ENCODE data around the gene CTAGE8. TPM values are rescaled to one million over a fixed set of nuclear protein-coding genes. Genes with fewer than 3 reads are reported as not detected.
A peak's percentile ranks its signal among the peaks of the same experiment; 100 is the strongest.
"Not testable (repeated sequence)": the region's sequence is repeated elsewhere in the genome, so short reads cannot be mapped to it uniquely, and the experiment has no call there.

Gene CTAGE8, protein sequence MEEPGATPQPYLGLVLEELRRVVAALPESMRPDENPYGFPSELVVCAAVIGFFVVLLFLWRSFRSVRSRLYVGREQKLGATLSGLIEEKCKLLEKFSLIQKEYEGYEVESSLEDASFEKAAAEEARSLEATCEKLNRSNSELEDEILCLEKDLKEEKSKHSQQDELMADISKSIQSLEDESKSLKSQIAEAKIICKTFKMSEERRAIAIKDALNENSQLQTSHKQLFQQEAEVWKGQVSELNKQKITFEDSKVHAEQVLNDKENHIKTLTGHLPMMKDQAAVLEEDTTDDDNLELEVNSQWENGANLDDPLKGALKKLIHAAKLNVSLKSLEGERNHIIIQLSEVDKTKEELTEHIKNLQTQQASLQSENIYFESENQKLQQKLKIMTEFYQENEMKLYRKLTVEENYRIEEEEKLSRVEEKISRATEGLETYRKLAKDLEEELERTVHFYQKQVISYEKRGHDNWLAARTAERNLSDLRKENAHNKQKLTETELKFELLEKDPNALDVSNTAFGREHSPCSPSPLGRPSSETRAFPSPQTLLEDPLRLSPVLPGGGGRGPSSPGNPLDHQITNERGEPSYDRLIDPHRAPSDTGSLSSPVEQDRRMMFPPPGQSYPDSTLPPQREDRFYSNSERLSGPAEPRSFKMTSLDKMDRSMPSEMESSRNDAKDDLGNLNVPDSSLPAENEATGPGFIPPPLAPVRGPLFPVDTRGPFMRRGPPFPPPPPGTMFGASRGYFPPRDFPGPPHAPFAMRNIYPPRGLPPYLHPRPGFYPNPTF
- total RNA-seq = 1 to 10 TPM; 2.5 to 6.4 TPM

GRCh38 chr7:144269188-144269587, at the start of gene CTAGE8:
CTAGE8 (minus strand) TSS chr7:144269288; CDS start chr7:144269250, 38 bp downstream.
- H3K9ac ChIP-seq (ENCODE audit: low read depth in 2 of 2, low read length in 2 of 2); H3K9me3 ChIP-seq; H3K27ac ChIP-seq; H3K4me3 ChIP-seq; H3K27me3 ChIP-seq; H3K4me1 ChIP-seq; H3K36me3 ChIP-seq; DNase-seq; intact Hi-C loops (cut with DNase I): not testable (repeated sequence)

- H3K9me3 ChIP-seq; DNase-seq; H3K9ac ChIP-seq (ENCODE audit: low read depth in 2 of 2, low read length in 2 of 2); intact Hi-C loops (cut with DNase I); H3K27ac ChIP-seq; H3K27me3 ChIP-seq; H3K4me1 ChIP-seq; H3K36me3 ChIP-seq; H3K4me3 ChIP-seq: not testable (repeated sequence)
Measured at GRCh38 chr7:144317537-144317936, 48.4 kb upstream of the CTAGE8 start.

DNA sequence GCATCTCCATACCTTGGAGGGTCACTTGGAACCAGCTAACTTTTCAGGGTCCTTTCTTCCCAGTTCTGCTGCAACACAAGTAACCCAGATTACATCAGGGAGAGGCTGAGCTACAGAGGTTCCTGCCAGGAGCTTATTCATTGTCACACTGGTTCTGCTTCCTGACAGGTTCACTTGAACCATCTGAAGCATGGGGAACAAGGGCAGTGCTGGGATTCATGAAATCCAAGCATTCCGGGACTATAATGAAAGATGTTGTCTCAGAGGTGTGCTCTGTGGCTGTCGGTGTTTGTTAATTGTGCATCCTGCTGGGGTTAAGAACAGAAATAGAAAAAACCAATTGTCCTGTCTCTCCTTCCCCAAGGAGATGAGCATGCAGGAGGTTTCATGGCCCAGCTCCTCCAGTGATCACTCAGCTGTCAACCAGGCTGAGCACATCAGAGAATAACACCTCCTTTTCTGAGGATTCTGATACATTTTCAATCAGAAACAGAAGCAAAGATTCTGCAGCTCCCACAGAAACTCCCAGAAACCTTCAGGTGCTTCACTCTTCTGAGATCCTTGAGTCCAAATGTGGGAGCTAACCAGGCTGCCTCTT, 42.9 kb upstream of the CTAGE8 start, which contains the start of gene OR2A1:
Gene OR2A1, plus strand, starts transcription at position 548 of the 598 bp plus-strand sequence. CDS start 5,706 bp downstream, outside the sequence.
- H3K27me3 ChIP-seq; DNase-seq; H3K9me3 ChIP-seq; H3K36me3 ChIP-seq; H3K4me1 ChIP-seq; H3K4me3 ChIP-seq; H3K9ac ChIP-seq (ENCODE audit: low read depth in 2 of 2, low read length in 2 of 2); intact Hi-C loops (cut with DNase I); H3K27ac ChIP-seq: not testable (repeated sequence)

DNA sequence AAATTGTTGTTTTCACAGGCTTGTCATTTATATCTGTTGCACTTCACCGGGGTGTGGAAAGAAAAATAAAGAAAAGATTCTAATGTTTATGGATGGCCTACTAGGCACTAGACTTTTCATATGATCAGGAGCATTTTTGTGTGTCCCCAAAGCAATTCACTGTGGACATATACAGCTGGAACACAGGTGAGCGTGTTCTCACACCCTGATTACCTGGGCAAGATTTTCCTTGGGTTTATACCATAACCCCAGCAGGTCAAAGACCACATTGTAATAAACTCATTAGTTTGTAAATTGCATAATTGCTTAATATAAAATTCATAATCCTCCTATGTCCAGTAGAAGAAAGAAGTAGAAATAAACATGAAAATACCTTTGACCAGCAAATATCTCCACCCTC, 42.1 kb upstream of the CTAGE8 start:
- H3K36me3 ChIP-seq; H3K9me3 ChIP-seq; DNase-seq; intact Hi-C loops (cut with DNase I); H3K4me3 ChIP-seq; H3K27me3 ChIP-seq; H3K27ac ChIP-seq; H3K4me1 ChIP-seq; H3K9ac ChIP-seq (ENCODE audit: low read depth in 2 of 2, low read length in 2 of 2): not testable (repeated sequence)

DNA sequence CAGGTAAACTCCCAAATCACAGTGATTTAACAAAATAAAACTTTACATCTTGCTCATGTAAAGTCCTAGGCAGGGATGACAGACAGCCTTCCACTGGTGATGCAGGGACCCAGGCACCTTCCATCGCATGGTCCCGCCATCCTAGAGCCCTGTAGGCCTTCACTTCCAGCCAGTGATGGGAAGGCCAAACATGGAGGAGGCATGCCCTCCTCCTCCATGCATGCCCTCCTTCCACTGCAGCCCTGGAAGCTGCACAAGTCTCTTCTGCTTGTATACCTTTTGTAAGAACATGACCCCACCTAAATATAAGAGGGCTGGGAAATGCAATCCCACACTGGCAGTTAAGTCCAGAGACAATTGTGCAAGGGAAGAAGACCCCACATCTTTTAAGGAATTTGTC, 40.6 kb upstream of the CTAGE8 start:
- H3K36me3 ChIP-seq; intact Hi-C loops (cut with DNase I); DNase-seq: not testable (repeated sequence)

GRCh38 chr7:144305156-144305555, 36.1 kb upstream of the CTAGE8 start:
- H3K9me3 ChIP-seq; H3K36me3 ChIP-seq; H3K4me3 ChIP-seq; H3K27me3 ChIP-seq; DNase-seq; H3K27ac ChIP-seq; H3K9ac ChIP-seq (ENCODE audit: low read depth in 2 of 2, low read length in 2 of 2); H3K4me1 ChIP-seq; intact Hi-C loops (cut with DNase I): not testable (repeated sequence)

More for the DNA sequence above, 40.6 kb upstream of the CTAGE8 start:
- H3K9ac ChIP-seq (ENCODE audit: low read depth in 2 of 2, low read length in 2 of 2); H3K27ac ChIP-seq; H3K4me1 ChIP-seq; H3K27me3 ChIP-seq; H3K4me3 ChIP-seq; H3K9me3 ChIP-seq: not testable (repeated sequence)

GRCh38 chr7:144303607-144304006, 34.5 kb upstream of the CTAGE8 start:
- H3K4me1 ChIP-seq; intact Hi-C loops (cut with DNase I); H3K27me3 ChIP-seq; H3K9me3 ChIP-seq; H3K9ac ChIP-seq (ENCODE audit: low read depth in 2 of 2, low read length in 2 of 2); H3K36me3 ChIP-seq; H3K27ac ChIP-seq; DNase-seq; H3K4me3 ChIP-seq: not testable (repeated sequence)

DNA sequence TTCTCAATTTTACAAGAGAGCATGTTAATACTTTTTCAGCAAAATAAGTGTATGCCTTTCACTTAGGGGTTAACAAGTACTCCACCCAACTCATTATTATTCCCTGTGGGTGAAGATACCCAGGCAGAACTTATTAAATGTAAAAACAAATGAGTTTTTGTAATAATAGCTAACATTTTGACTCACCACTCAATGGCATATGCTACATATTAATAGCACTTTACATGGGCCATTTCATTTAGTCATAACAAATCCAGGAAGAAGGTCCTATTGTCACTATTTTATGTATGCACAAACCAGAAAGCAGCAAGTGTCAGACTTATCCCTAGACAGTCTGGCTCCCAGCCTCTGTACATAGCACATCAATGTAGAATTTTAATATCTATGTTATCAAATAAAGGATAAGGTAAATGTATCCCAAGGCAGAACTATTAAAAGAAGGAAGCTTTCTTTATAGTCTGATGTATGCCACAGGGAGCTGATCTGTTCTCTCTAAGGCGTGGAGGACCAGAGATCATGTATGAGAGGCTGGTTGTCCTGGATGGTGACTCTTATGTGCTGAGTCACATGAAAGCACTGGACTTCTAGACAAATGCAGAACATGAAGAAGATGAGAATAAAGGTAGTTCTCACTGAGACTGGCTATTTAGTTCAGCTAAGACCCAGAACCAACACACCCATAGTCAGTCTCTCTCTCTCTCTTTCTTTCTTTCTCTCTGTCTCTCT, 33.7 kb upstream of the CTAGE8 start:
- H3K4me1 ChIP-seq; H3K27ac ChIP-seq; H3K9ac ChIP-seq (ENCODE audit: low read depth in 2 of 2, low read length in 2 of 2); H3K27me3 ChIP-seq; H3K9me3 ChIP-seq; H3K4me3 ChIP-seq; DNase-seq; intact Hi-C loops (cut with DNase I); H3K36me3 ChIP-seq: not testable (repeated sequence)

DNA sequence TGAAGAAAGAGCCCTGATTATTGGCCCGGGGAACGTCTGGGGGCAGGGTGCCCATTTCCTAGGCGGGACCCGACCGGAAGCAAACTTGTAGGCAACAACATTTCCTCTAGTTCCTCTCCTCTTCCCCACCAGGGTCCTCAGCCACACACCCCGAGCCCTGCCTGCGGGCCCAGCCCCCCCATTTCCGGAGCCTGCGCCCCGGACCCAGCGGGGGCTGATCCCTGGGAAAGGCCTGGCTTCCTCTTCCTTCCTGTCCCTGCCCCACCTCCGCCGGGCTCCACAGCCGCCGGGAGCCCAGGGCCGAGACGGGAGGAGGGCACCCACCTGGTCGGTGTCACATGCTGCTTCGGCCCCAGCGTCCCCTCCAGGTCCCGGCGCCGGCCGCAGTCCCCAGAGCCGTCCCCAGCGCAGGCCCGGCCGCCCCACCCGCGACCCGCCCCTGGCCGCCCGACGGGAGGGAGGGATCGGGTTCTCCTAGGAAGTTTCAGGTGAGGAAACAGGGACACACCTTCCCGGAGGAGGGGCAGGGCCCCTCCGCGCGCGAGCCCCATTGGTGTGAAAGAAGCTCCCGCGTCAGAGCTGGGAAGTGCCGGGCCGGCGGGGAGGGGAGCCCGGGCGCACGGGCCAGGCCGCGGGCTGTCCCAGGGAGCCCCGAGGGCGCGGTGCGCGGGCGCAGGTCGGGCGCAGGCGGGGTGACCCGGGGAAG, 24.9 kb upstream of the CTAGE8 start:
- H3K27me3 ChIP-seq; H3K27ac ChIP-seq; H3K9me3 ChIP-seq; intact Hi-C loops (cut with DNase I); H3K4me1 ChIP-seq; H3K9ac ChIP-seq (ENCODE audit: low read depth in 2 of 2, low read length in 2 of 2); H3K36me3 ChIP-seq; H3K4me3 ChIP-seq: not testable (repeated sequence)
- DNase-seq = peak; percentile 52

- H3K4me1 ChIP-seq; H3K36me3 ChIP-seq; H3K4me3 ChIP-seq; H3K9ac ChIP-seq (ENCODE audit: low read depth in 2 of 2, low read length in 2 of 2); DNase-seq; intact Hi-C loops (cut with DNase I); H3K27me3 ChIP-seq; H3K9me3 ChIP-seq; H3K27ac ChIP-seq: not testable (repeated sequence)
Measured at GRCh38 chr7:144292384-144293161, 23.5 kb upstream of the CTAGE8 start.

GRCh38 chr7:144291607-144292006, 22.5 kb upstream of the CTAGE8 start:
- H3K27ac ChIP-seq; H3K27me3 ChIP-seq; DNase-seq; H3K9me3 ChIP-seq; H3K9ac ChIP-seq (ENCODE audit: low read depth in 2 of 2, low read length in 2 of 2); H3K36me3 ChIP-seq; intact Hi-C loops (cut with DNase I); H3K4me3 ChIP-seq; H3K4me1 ChIP-seq: not testable (repeated sequence)
